ENCODE data around the gene IRF9. TPM values are rescaled to one million over a fixed set of nuclear protein-coding genes. Genes with fewer than 3 reads are reported as not detected.

The IRF9 gene

DNA sequence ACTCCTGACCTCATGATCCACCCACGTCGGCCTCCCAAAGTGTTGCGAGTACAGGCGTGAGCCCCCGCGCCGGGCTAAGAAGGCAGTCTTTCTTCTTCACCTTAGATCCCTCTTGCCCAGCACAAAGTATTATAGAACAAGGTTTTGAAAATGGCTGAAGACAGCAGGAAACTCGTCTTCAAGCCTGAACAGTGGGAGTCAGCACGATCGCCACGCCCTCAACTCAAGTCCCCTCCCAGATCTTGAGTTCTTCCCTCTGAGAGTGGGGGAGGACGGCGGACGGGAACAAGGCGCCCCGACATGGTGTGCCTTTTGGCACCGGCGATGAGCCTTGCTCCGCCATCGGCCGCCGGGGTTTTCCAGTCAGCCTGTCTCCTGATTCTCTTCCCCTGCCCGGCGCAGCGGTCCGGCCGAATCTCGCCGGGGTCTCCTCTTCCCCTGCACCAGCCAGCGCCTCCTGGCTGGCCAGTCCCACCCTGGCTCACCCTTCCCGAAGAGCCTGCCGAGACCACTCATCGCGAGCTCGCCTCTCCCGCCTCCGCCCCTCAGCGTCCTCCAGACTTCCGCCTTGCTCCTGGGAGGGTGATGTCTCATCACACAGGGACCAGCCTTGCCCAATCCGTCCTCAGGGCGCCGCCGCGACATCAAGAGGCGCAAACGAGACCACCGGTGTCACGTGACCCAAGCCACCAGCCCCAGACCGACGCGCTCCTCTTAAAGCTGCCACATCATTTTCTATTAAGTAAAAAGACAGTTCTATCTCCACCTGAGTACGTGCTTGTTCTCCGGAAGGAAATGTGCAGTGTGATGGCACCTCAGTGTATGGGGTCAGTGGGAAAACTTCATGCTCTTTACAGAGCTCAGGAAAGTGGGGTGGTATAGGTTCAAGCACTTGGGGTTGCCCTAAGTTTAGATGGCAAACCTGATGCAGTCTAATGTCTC is 52.1 kb downstream of the IRF9 start, which contains the start of gene CHMP4A:
Gene CHMP4A (minus strand): TSS at position 565 of the 942 bp plus-strand sequence. CDS start 49 bp downstream, at position 516.
- Histone ChIP-seq H3K27me3 (ENCODE audit: insufficient read depth, low read length, poor library complexity) (no peaks in the 10 kb centered on the region), H3K79me1 (ENCODE audit: low read length) (no peaks in the 10 kb centered on the region), H3K9ac (ENCODE audit: low read length) (peak within 1 kb of the TSS; percentile 88), H2BK120ac (ENCODE audit: low read depth, low read length) (no peak within 1 kb of the TSS), H3K23ac (ENCODE audit: low read length) (no peak within 1 kb of the TSS), H2BK5ac (ENCODE audit: low read length) (peak within 1 kb of the TSS; percentile 26), H2AK5ac (ENCODE audit: low read length) (peak within 1 kb of the TSS; percentile 14), H3K18ac (ENCODE audit: low read length) (peak within 1 kb of the TSS; percentile 82), H3K4me2 (ENCODE audit: low read length) (peak within 1 kb of the TSS; percentile 86), H3K27ac (ENCODE audit: low read depth, low read length) (peak within 1 kb of the TSS; percentile 98), H3K4me1 (ENCODE audit: control insufficient read depth, low read depth, low read length) (peaks cover 4% of the 10 kb centered on the region), H3K56ac (ENCODE audit: low read length) (peak within 1 kb of the TSS; percentile 84), H3K4ac (ENCODE audit: low read depth, low read length) (peak within 1 kb of the TSS; percentile 85), H3K4me3 (ENCODE audit: low read length) (peak within 1 kb of the TSS; percentile 57), H3K36me3 (ENCODE audit: control insufficient read depth, insufficient read depth, low read length) (peaks cover 4% of the 10 kb centered on the region), H4K5ac (ENCODE audit: low read length) (peak within 1 kb of the TSS; percentile 78), H3K79me2 (ENCODE audit: control insufficient read depth, insufficient read depth, low read length) (no peaks in the 10 kb centered on the region), H4K8ac (ENCODE audit: low read depth, low read length) (peak within 1 kb of the TSS; percentile 77), H2BK15ac (replicated peaks; ENCODE audit: low read depth) (no peak within 1 kb of the TSS)
- peak; percentile 100 for DNase-seq
- no CpG with 5 or more reads among the region's 53 CpGs for WGBS (ENCODE audit: extremely low coverage, insufficient coverage, low lambda C conversion rate)

DNA sequence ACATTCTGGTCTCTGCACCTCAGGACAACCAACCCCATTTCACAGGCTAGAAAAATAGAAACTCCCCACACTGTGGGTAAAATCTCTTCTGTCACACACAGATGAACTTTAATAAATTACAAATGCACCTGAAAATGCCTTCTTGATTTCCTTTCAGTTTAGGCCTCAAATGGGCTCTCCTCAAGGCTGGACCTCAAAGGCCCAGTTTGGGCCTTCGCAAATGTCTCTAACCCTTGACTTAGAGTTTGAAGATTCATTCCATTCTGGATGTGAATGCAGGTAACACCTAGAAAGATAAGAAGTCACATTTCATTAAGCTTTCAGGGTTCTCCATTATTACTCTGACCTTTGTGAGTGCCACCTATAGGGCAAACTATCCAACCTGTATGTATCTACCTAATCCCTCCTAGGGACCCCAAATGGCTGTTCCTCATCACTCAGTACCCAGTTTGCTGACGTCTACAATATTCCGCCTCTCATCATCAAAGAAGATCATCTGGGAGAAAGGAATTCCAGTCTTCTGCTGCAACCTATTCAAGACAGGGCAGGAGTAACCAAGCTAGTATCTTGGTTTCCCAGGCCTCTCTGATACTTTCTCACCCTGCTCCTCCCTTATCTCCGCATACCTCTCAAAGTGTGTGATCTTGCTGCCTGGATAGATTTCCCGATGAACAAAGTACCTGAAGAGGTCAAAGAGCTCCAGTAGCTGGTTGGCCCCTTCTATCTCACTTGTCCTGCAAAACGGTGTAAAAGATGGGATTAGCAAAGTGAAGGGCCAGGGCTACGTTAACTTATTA is 53.0 kb downstream of the IRF9 start:
- Histone ChIP-seq H2BK15ac (replicated peaks; ENCODE audit: low read depth) (no peak overlapping the region), H4K8ac (ENCODE audit: low read depth, low read length) (peak overlapping the region; percentile 77), H3K4me2 (ENCODE audit: low read length) (peak overlapping the region; percentile 86), H3K9ac (ENCODE audit: low read length) (peak overlapping the region; percentile 65), H3K27ac (ENCODE audit: low read depth, low read length) (peak overlapping the region; percentile 47), H4K5ac (ENCODE audit: low read length) (peak overlapping the region; percentile 78), H2BK120ac (ENCODE audit: low read depth, low read length) (no peak overlapping the region), H2AK5ac (ENCODE audit: low read length) (peak overlapping the region; percentile 14), H3K4me1 (ENCODE audit: control insufficient read depth, low read depth, low read length) (peaks cover 4% of the 10 kb centered on the region), H2BK5ac (ENCODE audit: low read length) (no peak overlapping the region), H3K36me3 (ENCODE audit: control insufficient read depth, insufficient read depth, low read length) (peaks cover 4% of the 10 kb centered on the region), H3K79me1 (ENCODE audit: low read length) (no peaks in the 10 kb centered on the region), H3K4ac (ENCODE audit: low read depth, low read length) (no peak overlapping the region), H3K18ac (ENCODE audit: low read length) (peak overlapping the region; percentile 34), H3K56ac (ENCODE audit: low read length) (peak overlapping the region; percentile 84), H3K23ac (ENCODE audit: low read length) (no peak overlapping the region), H3K27me3 (ENCODE audit: insufficient read depth, low read length, poor library complexity) (no peaks in the 10 kb centered on the region), H3K4me3 (ENCODE audit: low read length) (peak overlapping the region; percentile 32), H3K79me2 (ENCODE audit: control insufficient read depth, insufficient read depth, low read length) (no peaks in the 10 kb centered on the region)
- peak; percentile 48 for DNase-seq
- WGBS (ENCODE audit: extremely low coverage, insufficient coverage, low lambda C conversion rate), result no CpG with 5 or more reads among the region's 7 CpGs

DNA sequence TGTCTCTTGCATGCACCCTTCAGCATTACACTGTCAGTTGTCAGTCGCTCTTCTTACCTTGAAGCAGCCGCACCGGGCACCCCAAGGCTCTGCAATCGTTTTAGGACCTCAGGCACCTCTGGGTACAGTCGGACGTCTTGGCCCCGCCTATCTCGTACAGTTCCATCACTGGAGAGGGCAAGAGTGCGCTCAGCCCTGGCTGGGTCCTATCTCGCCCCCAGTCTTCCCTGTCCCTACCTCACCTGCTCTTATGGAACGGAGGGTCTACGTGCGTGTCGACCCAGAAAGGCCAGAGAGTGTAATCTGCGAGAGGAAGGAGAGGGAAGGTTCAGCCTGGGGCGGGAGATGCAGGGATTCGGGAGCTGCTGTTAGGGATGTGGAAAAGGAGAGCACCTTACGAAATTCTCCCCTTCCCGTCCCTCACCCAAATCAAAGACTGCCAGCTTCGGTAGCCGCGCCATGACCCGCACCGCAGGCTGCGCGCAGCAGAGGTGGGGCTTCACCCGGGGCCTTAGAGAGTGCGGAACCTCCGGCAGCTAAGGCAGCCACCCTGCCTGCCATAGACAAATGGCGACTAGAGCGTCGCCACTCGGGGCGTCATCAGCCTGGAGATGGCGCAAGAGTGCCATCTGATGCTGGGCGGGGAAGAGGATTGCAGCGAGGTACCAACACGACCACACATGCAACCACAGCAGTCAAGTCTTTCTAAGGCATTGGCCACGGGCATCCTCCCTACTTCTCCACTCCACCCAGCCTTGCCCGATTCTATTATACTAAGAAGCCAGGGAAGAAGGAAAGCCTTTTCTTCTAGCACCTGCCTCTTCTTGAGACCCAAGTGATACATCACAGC is 54.7 kb downstream of the IRF9 start, which contains the start of gene MDP1:
Gene MDP1 (minus strand): TSS at position 572 of the 850 bp plus-strand sequence. CDS start 111 bp downstream, at position 461.
- Histone ChIP-seq H2AK5ac (ENCODE audit: low read length) (no peak within 1 kb of the TSS), H2BK120ac (ENCODE audit: low read depth, low read length) (no peak within 1 kb of the TSS), H2BK15ac (replicated peaks; ENCODE audit: low read depth) (no peak within 1 kb of the TSS), H3K9ac (ENCODE audit: low read length) (peak within 1 kb of the TSS; percentile 91), H3K27ac (ENCODE audit: low read depth, low read length) (no peak within 1 kb of the TSS), H3K56ac (ENCODE audit: low read length) (peak within 1 kb of the TSS; percentile 96), H3K4me1 (ENCODE audit: control insufficient read depth, low read depth, low read length) (peaks cover 4% of the 10 kb centered on the region), H3K4me2 (ENCODE audit: low read length) (peak within 1 kb of the TSS; percentile 85), H3K79me2 (ENCODE audit: control insufficient read depth, insufficient read depth, low read length) (no peaks in the 10 kb centered on the region), H3K23ac (ENCODE audit: low read length) (peak within 1 kb of the TSS; percentile 54), H3K18ac (ENCODE audit: low read length) (no peak within 1 kb of the TSS), H3K36me3 (ENCODE audit: control insufficient read depth, insufficient read depth, low read length) (no peaks in the 10 kb centered on the region), H3K79me1 (ENCODE audit: low read length) (no peaks in the 10 kb centered on the region), H4K5ac (ENCODE audit: low read length) (no peak within 1 kb of the TSS), H4K8ac (ENCODE audit: low read depth, low read length) (no peak within 1 kb of the TSS), H3K4me3 (ENCODE audit: low read length) (peak within 1 kb of the TSS; percentile 79), H2BK5ac (ENCODE audit: low read length) (peak within 1 kb of the TSS; percentile 14), H3K27me3 (ENCODE audit: insufficient read depth, low read length, poor library complexity) (no peaks in the 10 kb centered on the region), H3K4ac (ENCODE audit: low read depth, low read length) (no peak within 1 kb of the TSS)
- no CpG with 5 or more reads among the region's 40 CpGs for WGBS (ENCODE audit: extremely low coverage, insufficient coverage, low lambda C conversion rate)
- DNase-seq, result peak; percentile 93

Small RNA genes lying within 50 kb of the gene (small RNA-seq; reads per million reads assigned to genes)
- gene AL136295.4 (ENCODE audit: insufficient read depth) (not detected), gene CHMP4A (ENCODE audit: insufficient read depth) (not detected), gene IPO4 (ENCODE audit: insufficient read depth) (not detected), gene IRF9 (ENCODE audit: insufficient read depth) (not detected), gene MDP1 (ENCODE audit: insufficient read depth) (not detected), gene RNA5SP383 (ENCODE audit: insufficient read depth) (3.8 reads per million, percentile 58 among the genes with 10 or more reads in this experiment)
